Suprapubic skin (tissue), 4 donors: ENCODE results near the gene CHAT.

Experiments
- CTCF ChIP-seq, 2 donors: fragments of 200-600 bp in 1 of 2; fragments of 450-650 bp in 1 of 2; sonication (generic) in 1 of 2; IDR thresholded peaks; one replicate each; pipeline ENCODE4 v1.5.1; 2016 to 2019; ENCODE audit warnings: antibody characterized with exemption in 2 of 2, mild to moderate bottlenecking in 1 of 2, moderate library complexity in 1 of 2
- POLR2A ChIP-seq, 2 donors: fragments of 450-650 bp; IDR thresholded peaks; one replicate each; pipeline ENCODE4 v1.6.1; 2017; ENCODE audit warnings: antibody characterized with exemption in 2 of 2, mild to moderate bottlenecking in 2 of 2, moderate library complexity in 2 of 2
- POLR2AphosphoS5 ChIP-seq, 3 donors: sonication (generic); formaldehyde crosslinking; IDR thresholded peaks; one replicate each; pipeline ENCODE4 v1.6.1; 2017; ENCODE audit warnings: antibody characterized with exemption in 3 of 3

GRCh38 chr10:49690698-49691356, 77.0 kb downstream of the CHAT start:
- no peak for TF ChIP-seq CTCF (IDR thresholded peaks at IDR 0.05)
- no peak for TF ChIP-seq POLR2AphosphoS5 (IDR thresholded peaks at IDR 0.05)
- no peak for TF ChIP-seq POLR2A (IDR thresholded peaks at IDR 0.05)
